Effector CD8-positive, alpha-beta T cell (primary cell): ENCODE data around the gene HDAC5.
"Not testable (repeated sequence)": the region's sequence is repeated elsewhere in the genome, so short reads cannot be mapped to it uniquely, and the experiment has no call there.

Experiments used
- DNase-seq: peaks from one replicate; lab custom pipeline; 2025; lab: John Stamatoyannopoulos, UW

HDAC5 gene

DNA sequence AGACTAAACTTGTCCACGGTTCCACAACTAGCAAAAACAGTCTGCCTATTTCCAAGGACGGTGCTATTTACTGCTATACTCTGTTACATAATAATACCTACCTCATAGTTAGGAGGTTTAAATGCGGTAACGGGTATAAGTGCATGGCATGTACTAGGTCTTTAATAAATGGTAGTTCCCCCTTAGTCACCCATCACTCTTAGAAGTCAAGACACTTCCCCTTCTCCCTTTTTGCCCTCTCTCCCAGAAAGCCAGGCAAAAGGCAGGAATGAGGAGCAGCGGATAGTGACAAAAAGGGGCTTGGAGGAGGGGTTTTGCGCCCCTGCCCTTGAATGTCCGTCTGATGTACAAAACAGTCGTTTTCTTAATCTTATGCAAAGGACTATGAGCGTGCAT lies 55.9 kb downstream of the HDAC5 start:
- DNase-seq, result no peak

- DNase-seq, result peak; percentile 84
Measured at GRCh38 chr17:44066204-44066930, 57.1 kb downstream of the HDAC5 start, which contains the start of gene LSM12. Gene LSM12 (minus strand): TSS chr17:44066671. CDS start chr17:44066587, 84 bp downstream.

- DNase-seq, result no peak
Measured at GRCh38 chr17:44065668-44066203, 57.7 kb downstream of the HDAC5 start.

DNA sequence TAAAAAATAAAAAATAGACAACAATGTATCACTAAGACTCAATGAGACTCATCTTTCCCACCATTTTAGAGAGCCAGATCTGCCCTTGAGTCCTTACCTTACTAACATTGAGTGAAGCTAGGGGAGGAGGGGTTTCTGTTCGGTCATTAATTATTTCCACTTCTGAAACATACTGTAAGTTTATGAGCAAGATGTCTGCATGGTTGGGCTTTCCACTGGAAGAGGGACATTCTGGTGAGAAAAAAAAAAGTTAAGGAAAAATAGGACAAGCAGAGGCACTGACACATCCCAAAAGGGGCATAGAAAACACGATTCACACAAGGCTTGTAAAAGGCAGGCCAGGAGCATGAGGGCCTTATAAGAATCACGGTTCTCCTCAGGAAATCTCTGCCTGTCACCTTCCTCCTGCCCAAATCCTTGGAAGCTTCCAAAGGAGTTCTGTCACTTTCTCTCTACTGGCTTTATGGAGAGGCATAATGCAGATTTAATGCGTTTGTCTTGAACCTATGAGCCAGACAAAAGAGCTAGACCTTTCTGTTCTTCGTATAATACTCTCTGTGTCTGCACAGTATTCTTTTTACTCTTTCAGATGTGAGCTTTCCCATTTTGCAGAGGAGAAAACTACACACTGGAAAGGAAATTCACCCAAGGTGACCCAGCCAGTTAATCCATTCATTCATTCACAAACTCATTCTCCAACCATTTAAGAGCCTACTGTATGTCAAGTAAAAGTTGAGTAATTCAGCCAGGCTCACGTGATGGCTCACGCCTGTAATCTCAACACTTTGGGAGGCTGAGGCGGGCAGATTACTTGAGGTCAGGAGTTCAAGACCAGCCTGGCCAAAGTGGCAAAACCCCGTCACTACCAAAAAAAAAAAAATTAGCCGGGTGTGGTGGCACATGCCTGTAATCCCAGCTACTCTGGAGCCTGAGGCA lies 59.5 kb downstream of the HDAC5 start:
- DNase-seq, result no peak

DNA sequence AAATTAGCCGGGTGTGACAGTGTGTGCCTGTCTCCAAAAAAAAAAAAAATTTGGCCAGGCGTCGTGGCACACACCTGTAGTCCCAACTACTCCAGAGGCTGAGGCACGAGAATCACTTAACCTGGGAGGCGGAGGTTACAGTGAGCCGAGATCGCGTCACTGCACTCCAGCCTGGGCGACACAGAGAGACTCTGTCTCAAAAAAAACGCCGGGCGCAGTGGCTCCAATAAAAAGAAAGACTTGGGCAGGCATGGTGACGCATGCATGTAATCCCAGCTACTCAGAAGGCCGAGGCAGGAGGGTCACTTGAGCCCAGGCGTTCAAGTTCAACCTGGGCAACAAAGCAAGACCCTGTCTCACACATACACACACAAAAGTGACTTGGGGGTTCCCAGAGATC lies 60.6 kb downstream of the HDAC5 start:
- DNase-seq, result no peak

DNA sequence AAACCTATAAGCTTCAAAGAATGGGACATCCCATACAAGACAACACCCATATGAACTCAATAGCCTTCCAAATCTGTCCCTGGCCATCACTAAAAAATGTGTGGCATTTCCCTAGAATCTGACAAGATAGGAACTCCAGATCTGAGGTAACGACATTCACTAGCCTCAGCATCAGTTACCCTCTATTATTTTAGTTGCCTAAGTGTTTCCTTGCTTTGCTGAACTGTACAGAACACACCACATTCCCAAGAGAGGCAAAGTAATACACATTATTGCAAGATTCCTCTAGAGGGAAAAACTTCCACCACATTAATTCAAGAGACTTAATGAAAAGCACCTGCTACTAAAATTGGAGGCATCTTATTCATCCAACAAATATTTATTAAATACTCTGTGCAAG lies 62.0 kb downstream of the HDAC5 start:
- no peak for DNase-seq

DNA sequence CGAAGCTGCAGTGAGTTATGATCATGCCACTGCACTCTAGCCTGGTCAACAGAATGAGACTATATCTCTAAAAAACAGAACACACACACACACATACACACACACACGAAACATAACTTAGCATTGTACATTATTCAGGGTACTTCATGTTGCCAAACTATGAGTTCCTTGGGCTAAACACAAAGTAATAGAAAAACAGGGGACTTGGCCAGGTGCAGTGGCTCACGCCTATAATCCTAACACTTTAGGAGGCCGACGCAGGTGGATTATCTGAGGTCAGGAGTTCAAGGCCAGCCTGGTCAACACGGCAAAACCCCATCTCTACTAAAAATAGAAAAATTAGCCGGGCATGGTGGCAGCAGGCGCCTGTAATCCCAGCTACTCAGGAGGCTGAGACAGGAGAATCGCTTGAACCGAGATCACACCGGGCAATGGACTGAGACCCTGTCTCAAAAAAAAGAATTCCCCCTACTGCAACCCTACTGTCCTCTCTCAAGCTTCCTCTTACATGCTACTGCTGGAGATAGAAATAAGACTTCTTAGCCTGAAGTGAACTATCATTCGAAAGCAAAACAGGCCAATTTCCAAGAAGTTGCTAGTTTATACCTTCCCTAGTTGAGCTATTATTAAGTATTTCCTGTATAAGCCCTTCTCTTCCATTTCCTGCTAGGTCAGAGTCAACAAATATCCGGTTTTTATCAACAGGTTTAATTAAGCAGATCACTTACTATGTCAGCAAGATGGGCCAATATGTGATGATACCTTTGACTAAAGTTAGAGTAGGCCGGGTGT lies 64.1 kb downstream of the HDAC5 start:
- DNase-seq, result no peak

DNA sequence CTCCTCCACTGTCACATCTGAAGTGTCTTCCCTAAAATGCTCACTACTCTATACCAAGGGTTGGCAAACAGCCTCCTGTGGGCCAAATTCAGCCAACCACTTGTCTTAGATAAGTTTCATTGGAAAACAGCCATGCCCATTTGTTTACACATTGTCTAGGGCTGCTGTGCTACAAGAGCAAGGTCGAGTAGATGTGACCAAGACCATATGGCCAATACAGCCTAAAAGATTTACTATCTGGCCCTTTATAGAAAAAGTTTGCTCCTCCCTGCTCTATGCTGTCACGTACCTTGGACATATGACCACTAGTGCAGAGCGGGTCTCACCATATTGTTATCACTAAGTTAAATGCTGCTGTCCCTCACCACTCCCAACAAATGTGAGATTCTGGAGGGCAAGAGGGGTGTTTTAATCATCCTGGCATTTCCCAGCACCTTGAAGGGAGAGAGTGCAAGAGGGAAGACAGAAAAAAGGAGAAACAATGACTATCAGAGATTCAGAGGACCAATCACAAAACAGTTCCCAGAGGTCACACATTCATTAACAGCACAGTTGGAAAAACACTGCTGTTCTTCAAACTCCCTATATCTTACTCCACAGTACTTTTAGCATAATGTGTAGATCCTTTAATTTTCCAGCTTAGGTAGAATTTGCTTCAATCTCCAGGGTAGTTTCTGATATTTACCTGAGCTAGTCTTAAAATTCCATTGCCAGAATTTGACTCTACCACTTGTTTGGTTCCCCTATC lies 70.1 kb downstream of the HDAC5 start:
- no peak for DNase-seq

DNA sequence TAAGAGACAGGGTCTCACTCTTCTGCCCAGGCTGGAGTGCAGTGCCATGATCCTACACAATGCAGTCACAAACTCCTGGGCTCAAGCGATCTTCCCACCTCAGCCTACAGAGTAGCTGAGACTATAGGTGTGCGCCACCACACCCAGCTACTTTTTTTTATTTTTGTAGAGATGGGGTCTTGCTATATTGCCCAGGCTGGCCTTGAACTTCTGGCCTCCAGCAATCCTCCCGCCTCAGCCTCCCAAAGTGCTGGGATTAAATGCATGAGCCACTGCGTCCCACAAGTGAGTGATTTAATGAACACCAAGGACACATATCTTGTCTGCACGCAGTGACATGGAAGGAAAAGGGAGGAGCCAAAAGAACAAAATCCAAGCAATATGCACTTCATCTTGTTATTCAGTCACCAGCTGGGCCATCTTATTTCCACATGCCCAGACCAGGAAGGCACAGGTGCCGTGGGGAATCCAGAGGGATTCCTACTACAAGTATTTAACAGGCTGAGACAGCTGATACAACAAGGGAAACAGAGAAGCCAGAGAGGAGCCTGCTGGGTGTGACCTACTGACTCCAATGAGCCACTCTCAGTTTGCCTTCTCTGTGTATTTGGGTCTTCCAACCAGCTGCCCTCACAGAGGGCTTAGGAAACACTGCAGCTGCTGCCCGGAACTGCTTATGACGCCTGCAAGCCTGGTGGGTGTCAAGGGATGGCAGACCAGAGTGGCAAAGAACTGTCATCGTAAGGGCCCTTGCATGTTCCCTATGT lies 74.0 kb downstream of the HDAC5 start:
- no peak for DNase-seq

GRCh38 chr17:44046893-44047292 lies 76.5 kb downstream of the HDAC5 start:
- DNase-seq, result not testable (repeated sequence)

GRCh38 chr17:44045486-44045885 lies 78.0 kb downstream of the HDAC5 start:
- no peak for DNase-seq

GRCh38 chr17:44044071-44044470 lies 79.4 kb downstream of the HDAC5 start:
- DNase-seq, result no peak

DNA sequence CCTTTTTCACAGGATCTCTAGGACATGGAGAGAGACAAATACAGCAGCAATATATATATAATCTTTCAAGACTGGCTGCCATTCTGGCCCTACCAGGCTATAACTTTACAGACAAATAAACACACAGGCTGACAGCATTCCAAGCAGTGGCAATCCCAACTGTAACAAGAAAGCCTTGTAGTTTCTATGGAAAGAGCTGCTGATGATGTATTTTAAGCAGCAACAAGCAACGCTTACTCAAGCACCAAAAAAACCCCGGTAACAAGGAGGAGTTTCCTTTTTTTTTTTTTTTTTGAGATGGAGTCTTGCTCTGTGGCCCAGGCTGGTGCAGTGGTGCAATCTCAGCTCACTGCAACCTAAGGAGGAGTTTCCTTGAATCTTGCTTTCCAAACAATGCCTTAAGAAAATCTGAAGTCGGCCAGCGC lies 80.2 kb downstream of the HDAC5 start:
- DNase-seq, result no peak

DNA sequence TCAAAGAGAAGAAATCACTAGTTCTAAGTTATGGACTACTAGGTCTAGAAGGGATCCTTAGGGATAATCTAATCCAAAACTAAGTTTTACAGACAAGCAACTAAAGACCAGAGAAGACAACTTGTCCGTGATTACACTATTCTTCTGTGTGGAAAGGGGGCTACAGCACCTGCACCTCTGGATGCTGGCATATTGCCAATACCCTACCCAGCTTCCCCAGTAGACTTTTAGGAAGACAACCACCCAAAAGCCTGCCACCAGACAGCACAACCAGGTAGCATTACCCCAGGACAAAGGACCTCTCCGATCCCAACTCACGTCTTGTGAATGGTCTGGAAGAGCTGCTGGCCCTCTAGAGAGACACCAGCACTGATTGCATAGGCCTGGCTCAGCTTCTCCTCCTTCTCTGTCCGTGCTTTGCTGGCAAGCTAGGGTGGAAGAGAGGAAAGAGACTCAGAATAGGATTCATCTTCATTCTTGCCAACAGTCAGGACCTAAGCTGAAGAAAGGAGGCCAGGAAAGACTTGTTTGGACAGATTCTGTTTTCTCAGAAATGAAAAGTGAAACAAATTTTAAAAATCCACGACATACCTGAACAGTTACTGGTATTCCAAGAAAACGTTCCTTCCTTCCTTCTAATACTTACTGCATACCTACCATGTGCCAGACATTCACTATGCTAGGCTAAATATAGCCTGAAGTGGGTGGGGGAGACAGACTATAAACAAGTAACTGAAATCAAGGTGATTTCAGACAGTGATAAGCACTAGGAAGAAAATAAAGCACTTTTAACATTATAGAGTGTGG lies 83.4 kb downstream of the HDAC5 start:
- no peak for DNase-seq

DNA sequence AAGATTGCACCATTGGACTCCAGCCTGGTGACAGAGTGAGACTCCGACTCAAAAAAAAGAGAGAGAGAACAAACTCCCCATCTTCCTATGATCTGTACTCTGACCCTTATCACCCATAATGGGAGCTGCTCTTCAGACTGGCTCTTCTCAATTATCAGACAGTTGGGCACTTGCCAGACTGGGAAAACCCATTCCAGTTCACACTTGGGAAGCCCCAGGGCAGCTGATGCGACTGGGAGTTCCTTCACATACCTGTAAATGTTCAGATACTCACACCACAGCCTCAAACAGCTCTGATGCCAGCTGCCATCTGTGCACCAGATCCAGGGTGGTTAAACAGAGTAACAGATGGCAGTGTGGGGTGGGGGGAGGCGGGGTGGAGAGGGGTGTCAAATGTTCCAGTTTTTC lies 84.8 kb downstream of the HDAC5 start:
- DNase-seq, result no peak

DNA sequence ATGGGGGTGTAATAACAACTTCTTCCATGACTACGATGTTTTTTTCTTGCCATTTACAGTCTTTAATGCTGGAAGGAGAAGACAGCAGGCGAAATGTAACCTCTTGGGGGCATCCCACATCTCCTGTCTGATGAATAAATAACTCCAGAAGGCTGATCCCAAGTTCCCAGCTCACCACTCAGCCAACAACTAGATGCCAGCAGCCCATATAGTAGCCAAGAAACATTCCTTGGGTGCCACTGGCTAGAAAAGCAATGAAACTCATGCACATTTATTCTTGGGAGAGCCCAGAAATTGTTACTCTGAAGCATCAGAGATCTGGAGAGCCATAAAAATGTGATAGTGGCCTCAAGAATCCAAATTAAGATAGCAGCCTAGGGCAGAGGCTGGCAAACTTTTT lies 86.0 kb downstream of the HDAC5 start:
- no peak for DNase-seq

- DNase-seq, result not testable (repeated sequence)
Measured at GRCh38 chr17:44034688-44035087, 88.8 kb downstream of the HDAC5 start.

- DNase-seq, result no peak
Measured at GRCh38 chr17:44033861-44034408, 89.5 kb downstream of the HDAC5 start.

DNA sequence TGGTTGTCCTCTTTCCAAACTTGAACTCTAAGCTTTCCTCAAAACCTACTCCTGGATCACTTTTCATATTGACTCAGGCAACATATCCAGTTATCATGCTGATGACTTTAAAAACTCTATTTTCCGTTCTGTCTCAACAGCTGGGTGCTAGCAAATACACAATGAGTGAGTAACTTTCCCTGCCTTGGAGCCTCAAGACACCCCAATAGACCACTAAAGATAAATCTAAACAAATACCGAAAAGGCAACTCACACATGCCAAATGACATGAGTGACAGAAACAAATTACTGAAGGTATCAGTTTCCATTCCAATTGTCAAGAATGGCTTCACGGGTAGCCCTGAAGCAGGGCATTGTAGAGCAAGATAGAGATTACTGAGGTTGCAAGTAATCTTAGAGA lies 93.0 kb downstream of the HDAC5 start:
- DNase-seq, result no peak
